Prostate gland (tissue), 2 donors: Measurements from ENCODE around the gene KDM6A.

Experiments
- CTCF ChIP-seq, 4 experiments: fragments of 200-600 bp in 2 of 4; fragments of 450-650 bp in 2 of 4; sonication (generic) in 2 of 4; IDR thresholded peaks; 1 replicate in 3 of 4; 2 replicates in 1 of 4; pipeline ENCODE4 v1.5.1; 2016 to 2019; ENCODE audit warnings: antibody characterized with exemption in 4 of 4, mild to moderate bottlenecking in 2 of 4, moderate library complexity in 2 of 4
- POLR2A ChIP-seq: fragments of 450-650 bp; IDR thresholded peaks from one replicate; pipeline ENCODE4 v1.6.1; 2016; ENCODE audit warnings: antibody characterized with exemption, mild to moderate bottlenecking

- TF ChIP-seq CTCF (IDR thresholded peaks at IDR 0.05) (no peak), POLR2A (no peak)
These were observed 31.0 kb downstream of the KDM6A start for GRCh38 chrX:44903830-44904530.
